ENCODE data around the gene PIH1D1.

- no peak for TF ChIP-seq CTCF (IDR thresholded peaks at IDR 0.05)
- no peak for TF ChIP-seq EP300 (IDR thresholded peaks at IDR 0.05)
- no peak for TF ChIP-seq POLR2AphosphoS5 (IDR thresholded peaks at IDR 0.05)
Measured at GRCh38 chr19:49398931-49399330, 52.7 kb downstream of the PIH1D1 start.
